HG02642 (cell line): Measurements from ENCODE around the gene TRHDE.

ENCODE experiments used
- ATAC-seq: cut with Tn5 transposase; IDR thresholded peaks from one replicate; pipeline ENCODE4 v1.9.1; 2021; ENCODE audit warnings: mild to moderate bottlenecking; ENCODE audit not compliant: unreplicated experiment, poor library complexity

Gene TRHDE

GRCh38 chr12:72272091-72272661 lies at the start of gene TRHDE:
TSS of gene TRHDE (plus strand) at chr12:72272370. CDS start at chr12:72272644, 274 bp downstream.
- ATAC-seq: no peak

GRCh38 chr12:72226510-72226909 lies 45.7 kb upstream of the TRHDE start:
- ATAC-seq: no peak

GRCh38 chr12:72228424-72228823 lies 43.7 kb upstream of the TRHDE start:
- ATAC-seq: no peak

DNA sequence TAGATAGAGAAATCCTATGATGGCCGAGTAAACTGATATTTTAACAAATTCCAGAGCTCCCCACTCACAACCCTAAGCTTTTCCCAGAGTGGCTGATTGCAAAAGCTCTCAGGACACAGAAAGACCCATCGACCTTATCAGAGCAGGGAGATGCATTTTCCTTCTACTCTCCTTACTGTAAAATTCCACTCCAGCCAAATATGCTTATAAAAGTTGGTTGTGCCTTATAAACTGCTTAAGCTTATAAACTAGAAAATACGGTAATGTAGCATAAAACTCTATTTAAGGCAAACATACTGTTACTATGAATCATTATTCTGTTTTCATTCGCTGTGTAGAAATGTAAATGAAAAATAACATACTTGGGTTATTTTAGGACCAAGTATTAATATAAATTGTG lies 41.6 kb upstream of the TRHDE start:
- no peak for ATAC-seq

GRCh38 chr12:72234886-72235285 lies 37.3 kb upstream of the TRHDE start:
- no peak for ATAC-seq

DNA sequence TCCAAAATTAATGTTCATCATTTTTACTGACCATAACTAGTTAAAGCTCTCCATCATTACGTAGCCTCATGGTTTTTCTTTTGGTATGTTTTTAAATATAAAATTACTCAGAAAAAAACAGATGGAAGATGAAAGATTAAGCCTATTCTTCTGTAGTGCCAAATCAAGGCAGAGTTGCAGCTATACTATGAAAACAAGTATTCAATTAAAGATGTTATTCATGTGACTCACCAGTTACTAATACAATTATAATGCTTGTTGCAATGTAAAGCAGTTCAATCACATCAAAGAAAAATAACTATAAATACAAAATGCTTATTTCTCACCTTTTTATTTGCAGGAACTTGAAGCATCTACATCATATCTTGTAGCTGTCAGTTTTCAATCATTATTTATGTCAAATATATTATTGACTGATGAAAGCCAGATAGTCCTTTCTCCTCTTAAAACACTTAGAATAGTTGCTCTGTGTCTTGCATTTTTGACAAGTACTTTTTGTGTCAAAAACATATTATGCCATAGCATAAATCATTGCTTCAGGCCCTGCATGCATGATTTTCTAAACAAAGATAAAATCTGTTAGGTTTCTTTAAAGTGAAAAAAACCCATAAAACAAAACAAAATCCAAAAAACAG lies 36.0 kb upstream of the TRHDE start:
- ATAC-seq: no peak

DNA sequence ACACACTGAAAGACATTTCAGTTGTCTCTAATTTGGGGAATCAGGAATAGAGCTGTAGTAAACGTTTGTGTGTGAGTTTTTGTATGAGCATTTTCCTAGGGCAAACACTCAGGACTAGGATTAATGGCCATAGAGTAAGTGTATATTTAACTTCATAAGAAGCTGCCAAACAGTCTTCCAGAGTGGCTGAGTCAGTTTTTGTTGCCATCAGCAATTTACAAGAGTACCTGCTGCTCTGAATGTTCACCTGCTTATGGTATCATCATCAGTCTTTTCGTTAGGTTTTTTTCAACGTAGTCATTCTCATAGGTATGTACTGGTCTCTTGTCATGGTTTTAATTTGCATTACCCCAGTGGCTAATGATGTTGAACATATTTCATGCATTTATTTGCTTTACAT lies 30.6 kb upstream of the TRHDE start:
- no peak for ATAC-seq

DNA sequence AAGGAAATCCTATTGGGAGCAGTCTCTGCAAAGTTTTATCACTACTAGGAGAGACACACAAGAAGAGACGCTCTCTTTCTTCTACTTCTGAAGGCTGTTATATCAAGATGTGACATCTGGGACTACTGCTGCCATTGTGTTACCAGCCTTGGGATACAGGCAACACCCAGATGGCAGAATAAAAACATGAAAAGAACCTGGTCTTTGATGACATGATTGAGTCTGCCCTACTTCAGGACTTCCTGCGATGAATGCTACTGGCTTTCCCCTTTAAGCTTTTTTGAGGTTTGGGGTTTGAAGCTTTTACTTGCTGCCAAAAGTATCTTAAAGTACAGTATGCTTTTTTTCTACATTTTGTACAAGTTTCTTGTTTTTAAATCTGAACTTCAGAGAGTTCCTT lies 29.2 kb upstream of the TRHDE start:
- ATAC-seq: no peak

GRCh38 chr12:72246370-72246769 lies 25.8 kb upstream of the TRHDE start:
- ATAC-seq: no peak

GRCh38 chr12:72250346-72250745 lies 21.8 kb upstream of the TRHDE start:
- ATAC-seq: no peak

DNA sequence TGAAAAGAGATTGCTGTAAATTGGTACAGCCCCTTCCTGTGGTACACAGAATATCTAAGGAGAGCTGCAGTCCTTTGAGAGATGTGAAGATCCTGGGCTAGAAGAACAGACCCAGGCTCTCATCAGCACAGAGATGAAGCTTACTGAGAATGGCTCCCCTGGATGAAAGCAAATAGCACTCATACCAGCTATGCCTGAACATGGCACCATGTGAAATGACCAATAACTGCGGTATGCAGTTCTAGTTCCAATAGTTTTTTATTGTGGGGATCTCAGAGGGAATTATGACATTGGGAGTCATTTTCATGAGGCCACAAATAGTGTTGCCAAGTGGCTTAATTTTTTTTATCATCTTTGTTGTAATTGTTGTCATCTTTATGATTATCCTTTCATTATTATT lies 15.4 kb upstream of the TRHDE start:
- ATAC-seq: no peak

DNA sequence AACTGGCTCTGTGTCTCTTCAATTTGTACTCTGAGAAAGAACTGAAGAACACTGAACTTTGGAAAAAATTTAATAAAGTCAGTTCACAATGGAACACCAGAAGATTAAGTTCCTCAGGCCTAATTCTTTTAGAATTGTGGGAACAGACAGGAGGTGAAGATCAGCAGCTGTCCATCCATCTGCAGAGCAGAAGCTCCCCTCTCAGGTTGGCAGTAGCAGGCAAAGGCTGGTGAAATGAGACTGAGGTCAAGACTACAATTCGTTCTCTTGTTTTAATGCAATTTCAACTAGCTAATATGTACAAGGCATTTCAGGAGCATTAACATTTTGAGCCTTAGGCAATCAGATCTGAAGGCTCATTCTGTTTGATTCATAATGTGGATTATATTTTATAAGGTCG lies 10.3 kb upstream of the TRHDE start:
- no peak for ATAC-seq

DNA sequence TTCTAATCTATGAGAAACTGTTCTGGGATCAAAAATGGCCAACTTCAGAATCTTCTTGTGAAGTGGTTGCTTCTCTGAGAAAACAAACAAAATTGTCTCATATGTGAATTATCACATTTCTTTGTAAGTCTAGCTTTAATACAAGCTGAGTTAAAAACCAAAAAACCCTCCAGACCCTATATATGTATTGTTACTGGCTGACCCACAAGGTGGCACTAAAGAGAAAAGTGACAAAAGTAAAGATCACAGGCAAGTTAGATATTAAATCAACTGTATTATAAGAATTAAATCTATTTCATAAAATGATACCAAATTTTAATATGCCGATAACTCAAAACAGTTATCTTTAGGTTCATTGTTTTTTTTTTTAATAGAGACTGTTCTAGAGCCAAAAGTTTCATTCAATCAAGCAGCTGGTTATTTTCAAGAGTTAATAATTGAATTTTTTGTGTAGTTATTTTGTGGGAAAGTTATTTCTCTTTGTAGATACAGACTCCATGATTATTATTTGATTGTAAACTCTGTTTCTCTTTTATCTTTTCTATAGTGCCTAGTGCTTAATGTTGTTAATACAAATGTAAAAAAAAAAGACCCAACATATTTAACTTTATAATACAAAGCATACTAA lies 7.5 kb upstream of the TRHDE start:
- no peak for ATAC-seq

GRCh38 chr12:72267974-72268373 lies 4.2 kb upstream of the TRHDE start:
- no peak for ATAC-seq

GRCh38 chr12:72268386-72268785 lies 3.8 kb upstream of the TRHDE start:
- no peak for ATAC-seq

DNA sequence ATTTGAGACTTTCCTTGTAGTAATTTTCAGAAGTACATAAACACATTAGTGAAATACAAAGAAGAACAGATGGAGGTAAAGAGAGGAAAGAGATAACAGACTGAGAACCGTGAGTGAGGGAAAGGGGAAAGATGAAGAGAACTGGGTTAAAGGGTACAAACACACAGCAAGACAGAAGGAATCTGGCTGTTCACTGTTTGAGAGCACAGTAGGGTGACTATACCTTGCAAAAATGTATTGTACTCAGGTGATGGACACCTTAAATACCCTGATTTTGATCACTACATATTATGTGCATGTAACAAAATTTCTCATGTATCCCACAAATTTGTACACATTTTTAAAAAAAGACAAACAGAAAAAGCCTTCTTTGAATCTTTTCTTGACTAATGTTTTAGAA lies 2.7 kb upstream of the TRHDE start:
- no peak for ATAC-seq

GRCh38 chr12:72270246-72270645 lies 1.9 kb upstream of the TRHDE start:
- ATAC-seq: no peak

- no peak for ATAC-seq
Measured at GRCh38 chr12:72270961-72271360, 1.2 kb upstream of the TRHDE start.

DNA sequence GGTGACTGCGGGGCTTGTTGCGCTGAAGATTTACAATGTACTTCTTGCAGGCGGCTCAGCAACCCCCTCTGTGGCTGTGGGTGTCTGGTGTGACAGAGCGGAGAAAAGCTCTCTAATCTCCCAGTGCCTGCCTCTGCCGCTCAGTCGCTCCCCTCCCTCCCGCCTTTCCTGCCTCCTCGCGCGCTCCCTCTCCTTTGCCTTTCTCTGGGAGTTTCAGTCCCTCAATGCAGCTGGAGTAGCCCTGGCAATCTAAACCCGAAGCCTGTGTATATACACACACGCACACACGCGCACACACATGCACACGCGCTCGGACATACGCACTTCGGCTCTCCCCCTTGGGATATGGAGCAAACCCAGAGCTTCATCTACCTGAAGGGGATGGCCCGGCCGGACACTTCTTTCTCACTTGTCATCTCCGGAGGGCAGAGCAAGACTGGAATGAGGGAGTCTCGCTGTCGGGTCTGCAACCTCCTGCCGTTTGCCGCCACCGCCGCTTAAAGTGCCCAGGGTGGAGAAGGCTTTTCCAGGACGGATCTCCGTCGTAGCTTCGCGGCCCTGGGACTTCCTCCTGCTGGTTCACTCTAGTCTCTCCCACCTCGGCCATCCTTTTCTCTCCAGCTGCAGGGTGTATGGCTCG lies 599 bp upstream of the TRHDE start:
- ATAC-seq: no peak

- ATAC-seq: no peak
Measured at GRCh38 chr12:72272731-72273498, 745 bp downstream of the TRHDE start.

DNA sequence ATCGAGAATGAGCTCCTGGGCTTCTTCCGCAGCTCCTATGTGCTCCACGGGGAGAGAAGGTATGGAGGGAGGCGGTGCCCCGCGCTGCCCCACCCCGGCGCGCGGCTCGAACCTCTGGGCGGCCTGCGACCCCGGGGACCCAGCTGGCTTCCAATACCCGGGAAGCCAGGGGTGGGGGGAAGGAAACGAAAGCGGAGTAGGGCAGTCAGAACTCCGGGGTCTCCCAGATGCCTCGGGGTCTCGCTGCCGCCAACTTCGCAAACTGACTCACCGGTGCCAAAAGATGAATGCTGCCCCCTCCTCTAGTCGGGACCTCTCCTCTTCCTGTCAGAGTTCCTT lies 1.3 kb downstream of the TRHDE start:
- no peak for ATAC-seq
